H1 (cell line): ENCODE measurements around the gene CASKIN2. TPM values are rescaled to one million over a fixed set of nuclear protein-coding genes. Genes with fewer than 3 reads are reported as not detected.

Experiments
- CTCF ChIA-PET: fragments of 300-600 bp; sonication (Branson Sonifier 250); formaldehyde crosslinking; loops from one replicate; lab custom pipeline; 2021; ENCODE audit not compliant: partially characterized antibody; lab: Charles Lee
- POLR2A ChIA-PET: fragments of 300-600 bp; sonication (Branson Sonifier 250); formaldehyde crosslinking; loops from one replicate; lab custom pipeline; 2021; ENCODE audit warnings: inconsistent platforms; ENCODE audit not compliant: partially characterized antibody; lab: Charles Lee
- DNase-seq, 2 experiments: peaks; one replicate each; pipeline versions ENCODE4 v3.0.0 to v3.0.0-alpha.2; 2010 to 2022; ENCODE audit warnings: low spot score in 2 of 2, low read depth in 1 of 2, mixed read lengths in 1 of 2
- FAIRE-seq: peaks from 2 replicates; lab custom pipeline; 2011; peaks lifted over from hg19 to GRCh38; lab: Jason Lieb, UNC
- H2AFZ ChIP-seq: 2 replicates; pipeline ENCODE4 v1.8.1; 2012; ENCODE audit warnings: low read length, inconsistent platforms
- H2AK5ac ChIP-seq: 2 replicates; pipeline ENCODE4 v1.6.1; 2013; ENCODE audit warnings: low read depth, low read length
- H2BK120ac ChIP-seq: replicated peaks from 2 replicates; pipeline ENCODE3; 2013; ENCODE audit warnings: low read depth, low read length, inconsistent platforms
- H2BK12ac ChIP-seq: 2 replicates; pipeline ENCODE4 v1.6.1; 2013; ENCODE audit warnings: low read depth, low read length
- H2BK15ac ChIP-seq: 2 replicates; pipeline ENCODE4 v1.6.1; 2013; ENCODE audit warnings: low read length
- H2BK20ac ChIP-seq: 2 replicates; pipeline ENCODE4 v1.6.1; 2013; ENCODE audit warnings: low read length
- H2BK5ac ChIP-seq: 2 replicates; pipeline ENCODE4 v1.6.1; 2013; ENCODE audit warnings: low read depth, low read length
- H3K14ac ChIP-seq: 2 replicates; pipeline ENCODE4 v1.6.1; 2013; ENCODE audit warnings: inconsistent platforms; ENCODE audit not compliant: insufficient read length
- H3K18ac ChIP-seq: 2 replicates; pipeline ENCODE4 v1.6.1; 2013; ENCODE audit warnings: low read length; ENCODE audit errors: extremely low read depth
- H3K23ac ChIP-seq: 2 replicates; pipeline ENCODE4 v1.6.1; 2013; ENCODE audit warnings: inconsistent platforms; ENCODE audit not compliant: insufficient read length
- H3K23me2 ChIP-seq: 2 replicates; pipeline ENCODE4 v1.6.1; 2013; ENCODE audit warnings: low read depth, low read length
- H3K27ac ChIP-seq: 2 replicates; pipeline ENCODE4 v1.6.1; 2011; ENCODE audit warnings: low read depth, low read length, inconsistent platforms
- H3K27me3 ChIP-seq, 4 experiments: replicated peaks in 1 of 4; 1 replicate in 1 of 4; 2 replicates in 3 of 4; pipeline versions ENCODE4 v1.6.1 to v1.8.1; 2011 to 2013; ENCODE audit warnings: low read length in 3 of 4, mild to moderate bottlenecking in 3 of 4, inconsistent platforms in 2 of 4, mixed read lengths in 2 of 4, moderate library complexity in 1 of 4; ENCODE audit not compliant: control insufficient read depth in 3 of 4, insufficient read depth in 3 of 4; ENCODE audit errors: extremely low read depth in 1 of 4
- H3K36me3 ChIP-seq, 4 experiments: 2 replicates each; pipeline versions ENCODE4 v1.6.1 to v1.8.1; 2011 to 2013; ENCODE audit warnings: mild to moderate bottlenecking in 4 of 4, low read length in 3 of 4, moderate library complexity in 2 of 4, control low read depth in 1 of 4, inconsistent platforms in 1 of 4; ENCODE audit not compliant: insufficient read depth in 4 of 4, control insufficient read depth in 2 of 4
- H3K4ac ChIP-seq: replicated peaks from 2 replicates; pipeline ENCODE3; 2013; ENCODE audit warnings: low read length, low read depth, mixed read lengths, inconsistent platforms; ENCODE audit not compliant: insufficient read length
- H3K4me1 ChIP-seq, 4 experiments: replicated peaks in 1 of 4; 1 replicate in 1 of 4; 2 replicates in 3 of 4; pipeline versions ENCODE4 v1.6.1 to v1.8.1; 2011 to 2013; ENCODE audit warnings: low read length in 3 of 4, inconsistent platforms in 2 of 4, mixed read lengths in 1 of 4; ENCODE audit not compliant: insufficient read depth in 4 of 4, control insufficient read depth in 3 of 4
- H3K4me2 ChIP-seq, 2 experiments: 2 replicates each; pipeline versions ENCODE4 v1.6.1 to v1.8.1; 2011 to 2013; ENCODE audit warnings: low read depth in 2 of 2, low read length in 2 of 2, control low read depth in 1 of 2, inconsistent platforms in 1 of 2, mild to moderate bottlenecking in 1 of 2; ENCODE audit not compliant: insufficient read depth in 1 of 2
- H3K4me3 ChIP-seq, 4 experiments: fragments of 200-600, 300-600 bp in 1 of 4; sonication (generic), shearing (Covaris generic), sonication (Bioruptor Twin) in 1 of 4; 2 replicates each; pipeline versions ENCODE4 v1.5.1 to v1.8.1; 2011 to 2016; ENCODE audit warnings: low read length in 4 of 4, low read depth in 3 of 4, control low read depth in 2 of 4, inconsistent platforms in 2 of 4, mild to moderate bottlenecking in 2 of 4, mixed read lengths in 1 of 4, moderate library complexity in 1 of 4; ENCODE audit not compliant: insufficient read depth in 2 of 4; ENCODE audit errors: extremely low read depth in 1 of 4
- H3K56ac ChIP-seq: replicated peaks from 2 replicates; pipeline ENCODE3; 2013; ENCODE audit warnings: low read depth, mild to moderate bottlenecking, mixed read lengths, low read length, inconsistent platforms; ENCODE audit not compliant: insufficient read length
- H3K79me1 ChIP-seq: 2 replicates; pipeline ENCODE4 v1.6.1; 2013; ENCODE audit warnings: low read depth, low read length, control low read depth
- H3K79me2 ChIP-seq, 2 experiments: 2 replicates each; pipeline versions ENCODE4 v1.6.1 to v1.8.1; 2012 to 2013; ENCODE audit warnings: low read length in 2 of 2, mild to moderate bottlenecking in 2 of 2, inconsistent platforms in 1 of 2; ENCODE audit not compliant: insufficient read depth in 2 of 2, control insufficient read depth in 1 of 2
- H3K9ac ChIP-seq, 4 experiments: replicated peaks in 1 of 4; 1 replicate in 1 of 4; 2 replicates in 3 of 4; pipeline versions ENCODE4 v1.6.1 to v1.8.1; 2011 to 2013; ENCODE audit warnings: low read depth in 3 of 4, low read length in 3 of 4, control low read depth in 2 of 4, mild to moderate bottlenecking in 2 of 4, moderate library complexity in 2 of 4, inconsistent platforms in 1 of 4; ENCODE audit errors: extremely low read depth in 1 of 4
- H3K9me3 ChIP-seq, 2 experiments: 2 replicates each; pipeline versions ENCODE4 v1.6.1 to v1.8.1; 2012 to 2013; ENCODE audit warnings: mild to moderate bottlenecking in 2 of 2, moderate library complexity in 2 of 2, control low read depth in 1 of 2, inconsistent platforms in 1 of 2, low read depth in 1 of 2, low read length in 1 of 2, mixed read lengths in 1 of 2; ENCODE audit not compliant: insufficient read depth in 2 of 2
- H4K20me1 ChIP-seq, 2 experiments: replicated peaks in 1 of 2; 2 replicates each; pipeline versions ENCODE3 to v1.8.1; 2011 to 2013; ENCODE audit warnings: inconsistent platforms in 2 of 2, low read length in 2 of 2, mild to moderate bottlenecking in 1 of 2; ENCODE audit not compliant: insufficient read depth in 2 of 2, control insufficient read depth in 1 of 2
- H4K5ac ChIP-seq: 2 replicates; pipeline ENCODE4 v1.6.1; 2013; ENCODE audit warnings: low read length, low read depth, mixed read lengths, inconsistent platforms; ENCODE audit not compliant: insufficient read length
- H4K8ac ChIP-seq: 2 replicates; pipeline ENCODE4 v1.8.0; 2013; ENCODE audit warnings: mild to moderate bottlenecking, moderate library complexity, low read length, inconsistent platforms; ENCODE audit not compliant: insufficient read depth; ENCODE audit errors: extremely low read depth
- H4K91ac ChIP-seq: replicated peaks from 2 replicates; pipeline ENCODE3; 2013; ENCODE audit warnings: low read length, mixed read lengths, inconsistent platforms; ENCODE audit not compliant: insufficient read length
- NANOG ChIP-seq: IDR thresholded peaks from 2 replicates; pipeline ENCODE4 v1.6.1; 2011; ENCODE audit warnings: low read length, low read depth, mild to moderate bottlenecking, inconsistent platforms; ENCODE audit not compliant: insufficient read depth, poor library complexity, severe bottlenecking
- WGBS, 2 experiments: shearing (Covaris generic) in 1 of 2; methylation state at CpG; one replicate each; pipeline versions ENCODE4 v1.1.6 to v1.1.7; 2013 to 2015; ENCODE audit warnings: low lambda C conversion rate in 2 of 2, mixed read lengths in 2 of 2, inconsistent platforms in 1 of 2, low coverage in 1 of 2, missing lambda C conversion rate in 1 of 2; ENCODE audit not compliant: insufficient replicate concordance in 2 of 2, insufficient coverage in 1 of 2, insufficient read length in 1 of 2; ENCODE audit errors: extremely low coverage in 1 of 2, missing lambda C conversion rate in 1 of 2; 5-methylcytosine and 5-hydroxymethylcytosine counted together
- polyA plus RNA-seq, 7 experiments: library from polyadenylated mRNA; depleted of rRNA in 3 of 7; stranded (reverse) in 5 of 7; unstranded in 2 of 7; fragments of >200 nt in 5 of 7; fragments of 200-250 nt in 2 of 7; gene quantifications; 1 replicate in 5 of 7; 2 replicates in 1 of 7; 4 replicates in 1 of 7; pipeline versions ENCODE4 v1.2.1 to v1.2.3, GENCODE V29; 2011 to 2013; ENCODE audit warnings: missing spikeins in 2 of 7, mixed read lengths in 2 of 7
- total RNA-seq: library from RNA; stranded (reverse); fragmentation: NEBNext Ultra II Directional; extraction: Animal tissue kit (Norgen Biotek cat#: 25700); gene quantifications from 2 replicates; pipeline ENCODE4 v1.2.1, GENCODE V29; 2021

CASKIN2 gene
- total and polyA plus RNA-seq, 2 of the 8 experiments (the other 6 are each of a cell fraction or from before 2014, with no cell fraction given): 6.7 to 32.3 TPM

DNA sequence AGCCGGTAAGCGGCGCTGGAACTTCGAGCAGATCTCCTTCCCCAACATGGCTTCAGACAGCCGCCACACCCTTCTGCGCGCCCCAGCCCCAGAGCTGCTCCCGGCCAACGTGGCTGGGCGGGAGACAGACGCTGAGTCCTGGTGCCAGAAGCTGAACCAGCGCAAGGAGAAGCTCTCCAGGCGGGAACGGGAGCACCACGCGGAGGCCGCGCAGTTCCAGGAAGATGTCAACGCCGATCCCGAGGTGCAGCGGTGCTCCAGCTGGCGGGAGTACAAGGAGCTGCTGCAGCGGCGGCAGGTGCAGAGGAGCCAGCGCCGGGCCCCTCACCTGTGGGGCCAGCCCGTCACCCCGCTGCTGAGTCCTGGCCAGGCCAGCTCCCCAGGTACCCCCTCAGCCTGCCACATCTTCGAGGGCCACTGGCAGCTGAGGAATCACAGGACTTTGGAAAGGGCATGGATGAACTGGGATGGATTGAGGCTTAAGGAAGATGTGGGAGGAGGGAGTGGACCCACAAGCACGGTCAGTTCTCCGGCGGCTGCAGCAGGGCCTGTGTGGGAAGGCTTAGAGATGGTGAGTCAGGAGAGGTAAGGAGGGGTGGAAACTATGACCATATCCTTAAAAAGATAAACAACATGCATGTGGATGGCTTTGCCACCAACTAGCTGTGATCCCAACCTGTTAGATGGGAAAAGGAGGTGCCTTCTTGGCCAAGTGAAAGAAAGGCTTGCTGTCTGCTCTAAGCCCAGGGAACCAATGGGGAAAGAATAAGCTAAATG, 6.8 kb upstream of the CASKIN2 start:
- Histone ChIP-seq H4K8ac (no peak overlapping the region), H3K4me2 (no peak overlapping the region), H3K23ac (no peak overlapping the region), H2BK5ac (no peak overlapping the region), H3K56ac (no peak overlapping the region), H3K18ac (no peak overlapping the region), H4K20me1 (peaks cover 4 to 26% of the 10 kb centered on the region in 2 experiments), H3K27me3 (no peaks in the 10 kb centered on the region; a peak in 1 of 7 replicates), H3K23me2 (peaks cover 14% of the 10 kb centered on the region), H4K5ac (no peak overlapping the region), H3K4me3 (no peak overlapping the region), H3K79me2 (peaks cover 0 to 2% of the 10 kb centered on the region in 2 experiments; a peak in 1 of 4 replicates), H2AK5ac (no peak overlapping the region), H2BK120ac (no peak overlapping the region), H3K79me1 (no peaks in the 10 kb centered on the region), H2BK12ac (no peak overlapping the region), H3K4ac (no peak overlapping the region), H3K27ac (no peak overlapping the region), H2AFZ (no peak overlapping the region), H4K91ac (no peak overlapping the region), H2BK15ac (no peak overlapping the region), H3K14ac (no peak overlapping the region), H2BK20ac (no peak overlapping the region), H3K9ac (no peak overlapping the region), H3K4me1 (peaks cover 0 to 18% (median 8%) of the 10 kb centered on the region in 4 experiments; a peak in 6 of 7 replicates), H3K36me3 (peaks cover 0 to 34% (median 8%) of the 10 kb centered on the region in 4 experiments; a peak in 6 of 8 replicates), H3K9me3 (no peaks in the 10 kb centered on the region)
- no peak for TF ChIP-seq NANOG
- no peak for DNase-seq
- no peak for FAIRE-seq
- 96% methylated on average over 31 of the region's 33 CpGs; no CpG with 5 or more reads in 1 of the 2 experiments for WGBS, 2 experiments
- CTCF ChIA-PET: interaction anchor here (0.6 to 1.7 kb wide), 9 partner anchors 14 to 113 kb away, joined by 3 to 6 read pairs (median 3); no protein-coding TSS in a partner anchor
- POLR2A ChIA-PET: interaction anchor here (0.7 kb wide), 1 partner anchor 68 kb away, joined by 3 read pairs; no protein-coding TSS in a partner anchor
